Endothelial cell of umbilical vein (primary cell): ENCODE data around the gene PSMA7.

ENCODE experiments used
- EZH2 ChIP-seq: IDR thresholded peaks from 2 replicates; pipeline ENCODE4 v1.6.1; 2012; ENCODE audit warnings: borderline replicate concordance, low read depth, mild to moderate bottlenecking, moderate library complexity, low read length, inconsistent platforms; ENCODE audit not compliant: severe bottlenecking
- JUN ChIP-seq: IDR thresholded peaks from 2 replicates; pipeline ENCODE4 v1.6.1; 2011; ENCODE audit warnings: borderline replicate concordance, low read depth; ENCODE audit not compliant: insufficient read length, insufficient read depth
- POLR2A ChIP-seq: IDR thresholded peaks from 2 replicates; pipeline ENCODE4 v1.6.1; 2012; ENCODE audit warnings: low read depth, mild to moderate bottlenecking, control low read depth, low read length
- POLR2AphosphoS5 ChIP-seq: IDR thresholded peaks from 2 replicates; pipeline ENCODE4 v1.6.1; 2012; ENCODE audit warnings: low read depth, mild to moderate bottlenecking, control low read depth, low read length, moderate library complexity; ENCODE audit not compliant: insufficient read depth
- TF ChIP-seq, protein P1 (sequence below), 2 donors: IDR thresholded peaks; 1 replicate in 1 of 2; 2 replicates in 1 of 2; pipeline ENCODE4 v1.5.1; 2011; ENCODE audit warnings: low read length in 2 of 2, mild to moderate bottlenecking in 2 of 2, moderate library complexity in 2 of 2, control low read depth in 1 of 2, inconsistent platforms in 1 of 2, low read depth in 1 of 2; ENCODE audit not compliant: insufficient read depth in 1 of 2; ENCODE audit errors: extremely low read depth in 1 of 2
- TF ChIP-seq, protein P2 (sequence below): IDR thresholded peaks from 2 replicates; pipeline ENCODE4 v1.6.1; 2011; ENCODE audit not compliant: insufficient read depth, insufficient read length

- TF ChIP-seq, protein P1, sequence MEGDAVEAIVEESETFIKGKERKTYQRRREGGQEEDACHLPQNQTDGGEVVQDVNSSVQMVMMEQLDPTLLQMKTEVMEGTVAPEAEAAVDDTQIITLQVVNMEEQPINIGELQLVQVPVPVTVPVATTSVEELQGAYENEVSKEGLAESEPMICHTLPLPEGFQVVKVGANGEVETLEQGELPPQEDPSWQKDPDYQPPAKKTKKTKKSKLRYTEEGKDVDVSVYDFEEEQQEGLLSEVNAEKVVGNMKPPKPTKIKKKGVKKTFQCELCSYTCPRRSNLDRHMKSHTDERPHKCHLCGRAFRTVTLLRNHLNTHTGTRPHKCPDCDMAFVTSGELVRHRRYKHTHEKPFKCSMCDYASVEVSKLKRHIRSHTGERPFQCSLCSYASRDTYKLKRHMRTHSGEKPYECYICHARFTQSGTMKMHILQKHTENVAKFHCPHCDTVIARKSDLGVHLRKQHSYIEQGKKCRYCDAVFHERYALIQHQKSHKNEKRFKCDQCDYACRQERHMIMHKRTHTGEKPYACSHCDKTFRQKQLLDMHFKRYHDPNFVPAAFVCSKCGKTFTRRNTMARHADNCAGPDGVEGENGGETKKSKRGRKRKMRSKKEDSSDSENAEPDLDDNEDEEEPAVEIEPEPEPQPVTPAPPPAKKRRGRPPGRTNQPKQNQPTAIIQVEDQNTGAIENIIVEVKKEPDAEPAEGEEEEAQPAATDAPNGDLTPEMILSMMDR (IDR thresholded peaks at IDR 0.05; ENCODE audit: extremely low read depth in 1 of 2, insufficient read depth in 1 of 2, low read depth in 1 of 2, low read length in 2 of 2): peak; percentile 27 to 41
- TF ChIP-seq POLR2AphosphoS5: no peak
- TF ChIP-seq, protein P2, sequence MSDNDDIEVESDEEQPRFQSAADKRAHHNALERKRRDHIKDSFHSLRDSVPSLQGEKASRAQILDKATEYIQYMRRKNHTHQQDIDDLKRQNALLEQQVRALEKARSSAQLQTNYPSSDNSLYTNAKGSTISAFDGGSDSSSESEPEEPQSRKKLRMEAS: no peak
- no peak for TF ChIP-seq POLR2A
- TF ChIP-seq JUN: no peak
- TF ChIP-seq EZH2: no peak
Measured at GRCh38 chr20:62141397-62142251, 1.6 kb downstream of the PSMA7 start.
